ENCODE data around the gene MRPL23. TPM values are rescaled to one million over a fixed set of nuclear protein-coding genes. Genes with fewer than 3 reads are reported as not detected.

The MRPL23 gene
- total RNA-seq, 1 donor from 2014 or later = 26.9 TPM

- FAIRE-seq (no peak), DNase-seq (ENCODE audit: low read depth) (no peak)
- H3K36me3 ChIP-seq (ENCODE audit: insufficient read depth, low read length) = no peaks in the 10 kb centered on the region
- no peak overlapping the region for H3K4me3 ChIP-seq (ENCODE audit: insufficient read depth, low read depth, low read length)
- no peaks in the 10 kb centered on the region for H3K9me3 ChIP-seq (ENCODE audit: insufficient read depth, low read depth, low read length)
- Mint-ChIP-seq H3K4me1 (ENCODE audit: low read depth, unreplicated experiment) (peaks cover 3% of the 10 kb centered on the region), H3K27me3 (ENCODE audit: low read depth, unreplicated experiment) (peaks cover 2% of the 10 kb centered on the region), H3K9me3 (ENCODE audit: unreplicated experiment) (peaks cover 4% of the 10 kb centered on the region), H3K36me3 (ENCODE audit: low read depth, unreplicated experiment) (no peaks in the 10 kb centered on the region), H3K4me3 (ENCODE audit: unreplicated experiment) (no peak overlapping the region), H3K27ac (ENCODE audit: unreplicated experiment) (no peak overlapping the region)
- H4K20me1 ChIP-seq (ENCODE audit: insufficient read depth, low read length) = no peaks in the 10 kb centered on the region
- H3K9ac ChIP-seq (ENCODE audit: low read length) = no peak overlapping the region
- TF ChIP-seq CTCF (IDR thresholded peaks at IDR 0.05; ENCODE audit: insufficient read depth, low read depth, low read length) (no peak), EZH2 (IDR thresholded peaks at IDR 0.05; ENCODE audit: insufficient read depth, low read length) (no peak)
- H3K4me1 ChIP-seq (ENCODE audit: insufficient read depth, low read length) = no peaks in the 10 kb centered on the region
- H3K27me3 ChIP-seq (ENCODE audit: insufficient read depth, low read length) = no peaks in the 10 kb centered on the region
- no peak overlapping the region for H3K27ac ChIP-seq (ENCODE audit: low read depth, low read length)
- no peak overlapping the region for H3K4me2 ChIP-seq (ENCODE audit: low read length)
- H2AFZ ChIP-seq (ENCODE audit: low read depth, low read length) = no peak overlapping the region
- no peaks in the 10 kb centered on the region for H3K79me2 ChIP-seq (ENCODE audit: insufficient read depth, low read length)
These were observed 4.4 kb upstream of the MRPL23 start for GRCh38 chr11:1942558-1943260.

- Histone ChIP-seq H3K4me1 (ENCODE audit: insufficient read depth, low read length) (no peaks in the 10 kb centered on the region), H3K9ac (ENCODE audit: low read length) (no peak overlapping the region), H3K27me3 (ENCODE audit: insufficient read depth, low read length) (no peaks in the 10 kb centered on the region), H4K20me1 (ENCODE audit: insufficient read depth, low read length) (no peaks in the 10 kb centered on the region), H2AFZ (ENCODE audit: low read depth, low read length) (no peak overlapping the region), H3K79me2 (ENCODE audit: insufficient read depth, low read length) (no peaks in the 10 kb centered on the region), H3K27ac (ENCODE audit: low read depth, low read length) (no peak overlapping the region), H3K4me2 (ENCODE audit: low read length) (peak overlapping the region; percentile 36), H3K36me3 (ENCODE audit: insufficient read depth, low read length) (no peaks in the 10 kb centered on the region), H3K9me3 (ENCODE audit: insufficient read depth, low read depth, low read length) (no peaks in the 10 kb centered on the region), H3K4me3 (ENCODE audit: insufficient read depth, low read depth, low read length) (no peak overlapping the region)
- TF ChIP-seq CTCF (IDR thresholded peaks at IDR 0.05; ENCODE audit: insufficient read depth, low read depth, low read length) (no peak), EZH2 (IDR thresholded peaks at IDR 0.05; ENCODE audit: insufficient read depth, low read length) (no peak)
- FAIRE-seq (no peak), DNase-seq (ENCODE audit: low read depth) (no peak)
- Mint-ChIP-seq H3K27ac (ENCODE audit: unreplicated experiment) (no peak overlapping the region), H3K27me3 (ENCODE audit: low read depth, unreplicated experiment) (no peaks in the 10 kb centered on the region), H3K4me3 (ENCODE audit: unreplicated experiment) (no peak overlapping the region), H3K9me3 (ENCODE audit: unreplicated experiment) (peaks cover 4% of the 10 kb centered on the region), H3K36me3 (ENCODE audit: low read depth, unreplicated experiment) (no peaks in the 10 kb centered on the region), H3K4me1 (ENCODE audit: low read depth, unreplicated experiment) (peaks cover 3% of the 10 kb centered on the region)
These were observed 3.6 kb upstream of the MRPL23 start for GRCh38 chr11:1943576-1943975.

GRCh38 chr11:1943977-1944376 lies 3.2 kb upstream of the MRPL23 start:
- peaks cover 4% of the 10 kb centered on the region for H3K9me3 Mint-ChIP-seq (ENCODE audit: unreplicated experiment)
- H3K4me1 Mint-ChIP-seq (ENCODE audit: low read depth, unreplicated experiment) = peaks cover 3% of the 10 kb centered on the region
- Histone ChIP-seq H4K20me1 (ENCODE audit: insufficient read depth, low read length) (no peaks in the 10 kb centered on the region), H3K9me3 (ENCODE audit: insufficient read depth, low read depth, low read length) (no peaks in the 10 kb centered on the region), H3K9ac (ENCODE audit: low read length) (no peak overlapping the region), H2AFZ (ENCODE audit: low read depth, low read length) (no peak overlapping the region), H3K79me2 (ENCODE audit: insufficient read depth, low read length) (no peaks in the 10 kb centered on the region), H3K27me3 (ENCODE audit: insufficient read depth, low read length) (no peaks in the 10 kb centered on the region), H3K27ac (ENCODE audit: low read depth, low read length) (no peak overlapping the region), H3K4me2 (ENCODE audit: low read length) (peak overlapping the region; percentile 36), H3K4me3 (ENCODE audit: insufficient read depth, low read depth, low read length) (no peak overlapping the region), H3K36me3 (ENCODE audit: insufficient read depth, low read length) (no peaks in the 10 kb centered on the region), H3K4me1 (ENCODE audit: insufficient read depth, low read length) (no peaks in the 10 kb centered on the region)
- DNase-seq (ENCODE audit: low read depth) (peak; percentile 14), FAIRE-seq (no peak)
- no peaks in the 10 kb centered on the region for H3K36me3 Mint-ChIP-seq (ENCODE audit: low read depth, unreplicated experiment)
- no peak for TF ChIP-seq CTCF (IDR thresholded peaks at IDR 0.05; ENCODE audit: insufficient read depth, low read depth, low read length)
- no peak for TF ChIP-seq EZH2 (IDR thresholded peaks at IDR 0.05; ENCODE audit: insufficient read depth, low read length)
- H3K4me3 Mint-ChIP-seq (ENCODE audit: unreplicated experiment) = no peak overlapping the region
- no peak overlapping the region for H3K27ac Mint-ChIP-seq (ENCODE audit: unreplicated experiment)
- no peaks in the 10 kb centered on the region for H3K27me3 Mint-ChIP-seq (ENCODE audit: low read depth, unreplicated experiment)

Measured in astrocyte (in vitro differentiated cells and primary cell).